ENCODE data around the gene SHISA7.

SHISA7 gene

GRCh38 chr19:55464039-55464661, 21.1 kb upstream of the SHISA7 start:
- no peak for DNase-seq

- no peak for DNase-seq
Measured at GRCh38 chr19:55463583-55464031, 20.5 kb upstream of the SHISA7 start.

- DNase-seq = no peak
Measured at GRCh38 chr19:55462722-55463121, 19.6 kb upstream of the SHISA7 start.

GRCh38 chr19:55461974-55462626, 19.0 kb upstream of the SHISA7 start:
- DNase-seq = no peak

DNA sequence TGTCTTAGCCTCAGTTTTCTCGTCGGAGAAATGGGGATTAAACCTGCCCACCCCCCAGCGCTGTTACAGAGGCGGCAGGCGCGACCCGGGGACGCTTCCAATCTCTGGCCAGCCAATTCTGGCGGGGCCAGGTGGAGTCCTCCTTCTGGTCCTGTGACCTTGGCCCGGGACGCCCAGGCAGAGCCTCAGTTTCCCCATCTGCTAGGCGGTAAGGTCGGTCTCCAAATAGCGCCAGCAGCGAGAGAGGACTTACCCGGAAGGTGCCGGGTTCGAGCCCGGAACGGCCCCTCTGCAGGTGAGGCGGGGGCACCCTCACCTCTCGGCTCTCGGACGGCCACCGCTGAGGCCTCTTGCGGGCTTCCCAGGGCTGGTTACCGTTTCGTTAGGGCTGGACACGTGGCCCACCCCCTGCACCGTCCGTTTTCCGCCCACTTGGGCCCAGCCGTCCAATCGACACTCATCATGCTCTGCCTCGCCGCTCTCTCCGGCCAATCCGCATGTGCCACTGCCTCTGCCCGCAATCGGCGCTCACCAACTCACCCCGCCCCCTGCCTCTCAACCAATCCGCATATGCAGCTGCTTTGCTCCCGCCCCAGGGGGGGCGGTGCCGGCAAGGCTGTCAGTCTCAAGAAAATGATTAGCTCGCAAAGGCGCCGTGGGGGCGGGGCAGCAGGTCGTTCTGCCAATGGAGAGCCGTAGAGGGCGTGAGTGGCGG, 18.3 kb upstream of the SHISA7 start, which contains the start of gene ISOC2:
TSS of gene ISOC2 (minus strand) at position 384 of the 715 bp plus-strand sequence. CDS start 5,156 bp downstream, outside the sequence.
- peak; percentile 75 to 100 (median 99) for DNase-seq

DNA sequence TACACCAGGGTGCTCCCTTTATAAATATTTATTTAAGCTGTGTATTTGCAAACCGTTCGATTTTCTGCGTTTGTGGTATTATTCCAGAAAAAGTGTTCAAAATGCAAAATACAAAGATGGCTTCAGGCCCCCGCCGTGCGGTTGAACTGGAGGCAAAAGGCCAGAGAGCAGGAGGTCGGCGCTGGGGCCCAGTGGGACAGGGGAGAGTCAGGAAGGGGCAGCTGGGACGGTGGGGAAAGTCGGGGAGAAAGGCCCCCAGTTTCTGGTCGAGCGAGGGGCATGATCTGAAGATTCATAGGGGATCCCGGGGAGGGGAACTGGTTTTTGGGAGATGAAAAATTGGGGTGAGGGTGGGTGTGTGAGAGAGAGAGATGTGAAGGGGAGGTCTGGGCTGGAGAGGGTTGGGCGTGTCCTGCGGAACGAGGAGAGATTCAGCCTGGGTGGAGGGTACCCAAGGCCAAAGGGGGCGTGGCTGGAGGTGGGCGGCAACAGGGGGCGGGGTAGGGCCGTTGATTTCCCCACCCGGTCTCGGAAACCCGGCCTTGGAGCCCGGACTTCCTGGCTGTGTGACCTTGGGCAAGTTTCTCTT, 17.7 kb upstream of the SHISA7 start:
- DNase-seq = peak in 34 of 56 donors; percentile 12 to 66 (median 41)

- peak in 2 of 56 donors; percentile 17 to 38 for DNase-seq
Measured at GRCh38 chr19:55459950-55460657, 17.0 kb upstream of the SHISA7 start.

GRCh38 chr19:55459551-55459949, 16.4 kb upstream of the SHISA7 start:
- DNase-seq = no peak

DNA sequence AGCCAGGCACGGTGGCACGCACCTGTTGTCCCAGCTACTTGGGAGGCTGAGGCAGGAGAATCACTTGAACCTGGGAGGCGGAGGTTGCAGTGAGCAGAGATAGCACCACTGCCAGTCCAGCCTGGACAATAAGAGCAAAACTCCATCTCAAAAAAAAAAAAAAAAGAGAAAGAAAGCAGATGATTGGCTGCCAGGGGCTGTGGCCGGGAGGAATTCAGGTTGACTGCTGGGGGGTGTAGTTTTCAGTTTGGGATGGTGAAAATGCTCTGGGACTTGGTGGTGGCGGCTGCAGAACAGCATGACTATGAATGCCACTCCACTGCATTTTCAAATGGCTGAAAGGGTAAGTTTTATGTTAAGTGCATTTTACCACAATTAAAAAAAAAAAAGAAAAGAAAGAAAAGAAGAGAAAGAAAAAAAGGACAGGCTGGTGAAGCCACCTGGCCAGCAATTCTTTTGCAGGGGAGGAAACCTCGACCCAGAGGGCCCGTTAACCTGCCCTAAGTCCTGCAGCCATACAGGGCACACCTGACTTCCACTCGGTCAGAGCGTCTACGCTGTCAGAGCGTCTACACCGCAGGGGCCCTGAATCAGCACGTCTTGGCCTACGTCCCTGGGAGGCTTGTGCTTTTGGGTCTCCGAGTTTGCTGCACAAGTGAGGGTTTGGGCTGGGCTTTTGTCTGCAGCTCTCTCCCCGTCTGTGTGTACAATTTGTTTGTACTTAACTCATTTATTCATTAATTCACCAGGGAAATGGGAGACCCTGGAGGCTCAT, 14.8 kb upstream of the SHISA7 start:
- DNase-seq = no peak

GRCh38 chr19:55456347-55456746, 13.2 kb upstream of the SHISA7 start:
- no peak for DNase-seq

- no peak for DNase-seq
Measured at GRCh38 chr19:55455576-55456235, 12.6 kb upstream of the SHISA7 start.

GRCh38 chr19:55454787-55455243, 11.7 kb upstream of the SHISA7 start:
- DNase-seq = peak in 36 of 56 donors; percentile 11 to 75 (median 39)

DNA sequence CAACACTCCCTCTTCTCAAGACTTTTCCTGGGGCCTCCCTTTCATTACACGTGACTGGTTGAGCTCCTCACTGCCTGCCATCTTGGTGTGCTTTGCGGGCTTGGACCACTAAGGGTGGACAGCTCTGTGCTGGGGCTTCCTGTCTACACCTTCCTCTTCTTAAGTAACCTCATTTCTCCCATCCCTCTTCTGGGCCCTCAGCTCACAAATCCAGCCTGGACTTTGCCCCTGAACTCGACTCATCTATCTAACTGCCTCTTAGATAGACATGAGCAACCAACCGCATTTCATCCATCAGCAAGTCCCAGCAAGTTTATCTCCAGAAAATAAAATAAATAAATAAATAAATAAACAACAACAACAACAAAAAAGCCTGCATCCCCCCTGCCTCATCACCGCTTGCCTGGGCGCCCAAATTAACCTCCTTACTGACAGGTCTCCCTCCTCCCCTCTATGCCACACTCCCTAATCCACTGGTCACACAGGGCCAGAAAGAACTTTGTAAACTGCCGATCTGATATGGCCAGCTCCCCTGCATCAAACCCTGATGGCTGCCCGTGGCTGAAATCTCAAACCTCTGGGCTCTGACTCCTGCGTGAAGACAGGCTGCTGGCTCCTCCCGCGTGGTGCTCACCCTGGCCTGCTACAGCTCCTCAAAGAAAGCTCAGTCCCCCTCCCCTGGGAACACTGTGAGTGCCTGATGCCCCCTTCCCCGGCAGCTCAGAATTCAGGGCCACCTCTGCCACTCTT, 10.6 kb upstream of the SHISA7 start:
- no peak for DNase-seq

- peak; percentile 32 to 98 (median 91) for DNase-seq
Measured at GRCh38 chr19:55452749-55453346, 9.7 kb upstream of the SHISA7 start.

DNA sequence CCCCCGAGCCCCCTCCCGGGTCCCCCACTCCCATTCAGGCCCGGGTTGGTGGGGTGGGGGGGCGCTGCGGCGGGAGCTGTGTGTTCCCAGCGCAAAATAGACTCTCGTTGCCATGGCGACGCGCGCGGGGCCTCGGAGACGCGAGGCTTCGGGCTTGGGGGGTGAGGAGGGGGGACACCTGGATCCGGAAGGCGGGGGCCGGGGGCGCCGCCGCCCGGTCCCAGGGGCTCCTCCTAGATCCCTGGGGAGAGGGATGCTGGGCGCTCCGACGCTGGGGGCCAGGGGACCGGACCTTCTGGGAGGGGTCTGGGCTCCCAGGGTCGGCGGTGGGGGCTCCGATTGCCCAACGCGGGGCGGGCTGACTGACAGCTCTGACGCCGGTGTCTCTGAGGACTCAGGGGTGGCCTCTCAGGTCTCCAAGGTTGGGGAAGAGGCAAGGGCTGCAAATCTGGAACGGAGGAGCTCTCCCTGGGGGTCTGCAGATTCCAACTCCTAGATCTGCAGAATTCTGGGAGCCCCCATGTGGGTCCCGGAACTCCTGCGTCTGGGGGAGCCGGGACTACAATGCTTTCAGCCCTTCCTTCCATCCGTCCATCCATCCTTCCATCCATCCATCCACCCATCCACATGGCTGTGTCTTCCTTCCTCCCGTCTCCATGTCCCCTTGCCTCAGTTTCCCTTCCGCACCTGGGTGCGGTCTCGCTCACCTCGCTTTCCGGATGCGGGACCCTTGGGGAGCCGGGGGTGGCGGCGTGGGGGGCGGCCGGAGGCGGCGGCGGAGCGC, 9.1 kb upstream of the SHISA7 start:
- DNase-seq = peak in 36 of 56 donors; percentile 18 to 75 (median 49)

GRCh38 chr19:55451163-55451964, 8.3 kb upstream of the SHISA7 start:
- peak in 3 of 56 donors; percentile 40 to 57 (median 46) for DNase-seq

DNA sequence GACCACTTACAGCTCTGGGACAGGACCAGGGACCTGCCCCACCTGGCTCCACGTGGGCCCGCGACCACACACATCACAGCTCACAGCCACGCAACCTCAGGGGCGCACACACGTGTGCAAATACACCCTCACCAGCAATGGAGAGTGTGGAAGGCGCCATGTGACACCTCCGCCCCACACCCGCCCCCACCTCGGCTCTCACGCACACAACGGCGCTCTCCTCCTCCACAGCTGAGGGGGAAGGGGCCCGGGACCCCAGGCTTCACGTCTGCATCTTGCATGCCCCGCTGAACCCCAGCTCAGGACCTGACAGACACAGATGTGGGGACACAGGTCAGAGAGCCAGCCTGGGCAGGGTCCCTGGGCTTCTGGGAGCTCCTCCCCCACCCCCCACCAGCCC, 6.4 kb upstream of the SHISA7 start:
- DNase-seq = no peak

Data from amygdala (tissue), 56 donors.